ENCODE data around the gene CACTIN. TPM values are rescaled to one million over a fixed set of nuclear protein-coding genes. Genes with fewer than 3 reads are reported as not detected.
"Not testable (repeated sequence)": the region's sequence is repeated elsewhere in the genome, so short reads cannot be mapped to it uniquely, and the experiment has no call there.

CACTIN gene
- total RNA-seq, 1 donor from 2014 or later, result 12.5 TPM

DNA sequence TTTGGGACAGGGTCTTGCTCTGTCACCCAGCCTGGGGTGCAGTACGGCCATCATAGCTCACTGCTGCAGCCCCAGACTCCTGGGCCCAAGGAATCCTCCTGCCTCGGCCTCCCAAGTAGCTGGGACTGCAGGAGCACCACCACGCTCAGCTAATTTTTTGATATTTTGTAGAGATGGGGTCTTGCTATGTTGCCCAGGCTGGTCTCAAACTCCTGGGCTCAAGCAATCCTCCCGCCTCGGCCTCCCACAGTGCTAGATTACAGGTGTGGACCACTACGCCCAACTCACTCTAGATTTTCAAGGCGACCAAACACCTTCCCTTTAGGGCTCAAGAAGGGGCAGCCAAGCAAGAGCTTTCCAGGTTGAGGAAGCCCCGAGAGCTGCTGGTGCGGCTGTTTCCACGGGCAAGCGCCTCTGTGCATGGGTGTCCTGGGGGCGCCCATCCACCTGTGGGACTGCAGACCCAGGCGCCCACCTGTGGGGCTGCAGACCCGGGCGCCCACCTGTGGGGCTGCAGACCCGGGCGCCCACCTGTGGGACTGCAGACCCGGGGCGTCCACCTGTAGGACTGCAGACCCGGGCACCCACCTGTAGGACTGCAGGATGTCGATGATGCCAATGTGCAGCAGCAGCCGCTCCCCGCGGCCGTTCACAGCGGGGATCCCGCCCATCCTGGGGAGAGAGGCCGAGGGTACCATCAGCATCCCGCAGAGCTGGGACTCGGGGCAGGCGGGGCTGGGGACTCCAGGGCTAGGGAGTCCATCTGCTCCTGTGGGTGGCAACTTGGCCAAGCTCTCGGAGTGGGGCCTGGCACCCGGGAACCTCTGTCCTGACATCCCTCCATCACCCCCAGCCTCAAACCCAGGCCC is 21.7 kb upstream of the CACTIN start:
- no peak for DNase-seq (ENCODE audit: low spot score)
- no peak for ATAC-seq

DNA sequence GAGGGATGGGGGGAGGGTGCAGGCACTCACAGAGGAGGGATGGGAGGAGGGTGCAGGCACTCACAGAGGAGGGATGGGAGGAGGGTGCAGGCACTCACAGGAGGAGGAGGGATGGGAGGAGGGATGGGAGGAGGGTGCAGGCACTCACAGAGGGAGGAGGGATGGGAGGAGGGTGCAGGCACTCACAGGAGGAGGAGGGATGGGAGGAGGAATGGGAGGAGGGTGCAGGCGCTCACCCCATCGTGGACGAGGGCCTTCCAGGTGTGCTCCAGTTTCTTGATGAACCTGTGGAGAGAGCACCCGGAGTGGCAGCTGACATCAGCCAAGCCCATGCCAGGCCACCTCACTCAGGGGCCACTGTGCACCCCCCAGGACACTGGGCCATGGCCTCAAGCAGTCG is 20.5 kb upstream of the CACTIN start:
- not testable (repeated sequence) for ATAC-seq; DNase-seq (ENCODE audit: low spot score)

DNA sequence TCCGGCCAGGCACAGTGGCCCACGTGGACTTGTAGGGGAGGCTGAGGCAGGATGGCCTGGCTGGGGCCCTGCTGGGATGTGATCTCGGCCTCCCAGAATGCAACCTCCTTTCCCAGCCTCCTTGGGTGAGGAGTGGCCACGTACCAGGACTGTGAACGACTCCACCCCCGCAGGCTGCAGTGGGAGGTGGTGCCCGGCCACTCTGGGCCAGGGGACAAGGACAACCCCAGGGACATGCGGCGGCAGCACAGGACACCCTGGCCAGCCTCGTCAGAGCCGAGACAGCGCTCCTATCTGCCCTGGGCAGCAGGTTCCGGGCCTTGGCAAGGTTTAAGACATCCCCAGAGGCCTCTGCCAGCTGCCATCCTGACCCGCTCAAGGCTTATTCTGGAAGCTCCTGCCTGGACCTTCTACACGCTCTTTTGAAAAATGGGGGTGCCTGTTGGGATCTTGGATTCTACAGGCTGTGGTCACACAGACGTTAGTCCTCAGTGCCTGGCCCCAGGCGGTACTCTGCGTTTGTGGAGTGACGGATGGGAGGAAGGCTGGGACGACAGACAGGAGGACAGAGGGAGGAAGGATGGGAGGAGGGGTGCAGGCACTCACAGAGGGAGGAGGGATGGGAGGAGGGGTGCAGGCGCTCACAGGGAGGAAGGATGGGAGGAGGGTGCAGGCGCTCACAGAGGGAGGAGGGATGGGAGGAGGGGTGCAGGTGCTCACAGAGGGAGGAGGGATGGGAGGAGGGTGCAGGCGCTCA is 19.9 kb upstream of the CACTIN start:
- ATAC-seq, result no peak
- no peak for DNase-seq (ENCODE audit: low spot score)

DNA sequence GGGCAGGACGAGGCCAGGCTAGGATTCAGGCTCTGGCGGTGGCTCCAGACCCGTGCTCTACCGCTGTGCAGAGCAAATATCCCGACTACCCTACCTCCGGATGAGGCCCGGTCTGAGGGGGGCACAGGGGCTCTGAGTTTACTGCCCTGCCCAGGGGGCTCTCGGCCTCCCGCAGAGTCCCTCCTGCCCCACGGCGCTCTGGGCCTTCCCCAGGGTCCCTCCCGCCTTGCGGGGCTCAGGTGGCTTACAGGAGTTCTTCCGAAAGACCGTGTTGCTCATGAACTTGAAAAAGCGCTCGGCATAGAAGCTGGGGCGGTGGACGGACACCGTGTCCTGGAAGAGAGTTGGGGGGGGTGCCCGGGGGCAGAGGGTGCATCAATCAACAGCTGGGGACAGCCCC is 19.1 kb upstream of the CACTIN start:
- DNase-seq (ENCODE audit: low spot score), result no peak
- ATAC-seq, result no peak

DNA sequence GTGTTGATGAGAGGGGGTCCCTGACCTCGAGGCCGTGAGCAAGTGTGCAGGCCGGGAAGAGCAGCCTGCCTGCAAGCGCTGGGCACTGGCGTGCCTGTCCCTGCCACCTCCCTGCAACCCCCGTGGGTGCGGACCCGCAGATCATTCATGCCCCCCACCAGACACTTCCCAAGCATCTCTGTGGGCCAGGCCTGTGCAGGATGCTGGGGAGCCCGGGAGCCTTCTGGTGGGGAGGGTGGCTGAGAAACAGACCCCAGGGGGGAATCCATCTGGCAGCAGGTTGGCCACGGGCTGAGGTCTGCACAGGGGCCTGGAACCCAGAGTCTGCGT is 18.4 kb upstream of the CACTIN start:
- no peak for DNase-seq (ENCODE audit: low spot score)
- ATAC-seq, result peak; percentile 3

GRCh38 chr19:3644351-3645066 is 17.9 kb upstream of the CACTIN start:
- ATAC-seq, result peak; percentile 94
- DNase-seq (ENCODE audit: low spot score), result peak; percentile 97

- DNase-seq (ENCODE audit: low spot score), result no peak
- no peak for ATAC-seq
These were observed 17.2 kb upstream of the CACTIN start for GRCh38 chr19:3643674-3644313.

DNA sequence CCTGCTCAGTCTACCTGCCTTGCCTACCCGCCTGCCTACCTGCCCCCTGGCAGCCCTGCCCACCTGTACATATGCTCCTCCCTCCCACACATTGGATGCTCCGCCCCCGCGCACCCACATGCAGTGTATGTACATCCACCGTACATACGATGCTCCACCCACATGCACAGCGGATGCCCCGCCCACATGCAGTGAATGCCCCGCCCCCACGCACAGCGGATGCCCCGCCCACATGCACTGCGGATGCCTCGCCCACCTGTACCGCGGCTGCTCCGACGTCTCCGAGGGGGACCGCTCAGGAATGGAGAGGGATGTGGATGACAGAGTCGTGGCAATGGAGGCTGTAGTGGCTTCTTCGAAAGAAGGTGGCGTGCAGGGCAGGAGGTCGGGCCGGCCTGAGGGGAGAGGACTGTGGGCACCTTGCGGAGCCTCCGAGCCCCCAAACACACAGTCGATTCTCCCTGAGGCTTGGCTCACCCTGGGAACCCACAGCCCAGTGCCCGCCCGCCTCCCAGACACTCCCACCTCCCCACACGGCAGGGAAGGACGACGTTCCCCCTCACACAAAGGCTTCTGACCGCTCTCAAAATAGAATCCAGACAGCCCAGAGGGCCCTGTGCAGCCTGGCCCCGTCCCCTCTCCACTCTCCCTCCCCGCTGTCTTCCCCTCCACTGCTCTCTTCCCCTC is 16.5 kb upstream of the CACTIN start:
- ATAC-seq (no peak), DNase-seq (ENCODE audit: low spot score) (no peak)

DNA sequence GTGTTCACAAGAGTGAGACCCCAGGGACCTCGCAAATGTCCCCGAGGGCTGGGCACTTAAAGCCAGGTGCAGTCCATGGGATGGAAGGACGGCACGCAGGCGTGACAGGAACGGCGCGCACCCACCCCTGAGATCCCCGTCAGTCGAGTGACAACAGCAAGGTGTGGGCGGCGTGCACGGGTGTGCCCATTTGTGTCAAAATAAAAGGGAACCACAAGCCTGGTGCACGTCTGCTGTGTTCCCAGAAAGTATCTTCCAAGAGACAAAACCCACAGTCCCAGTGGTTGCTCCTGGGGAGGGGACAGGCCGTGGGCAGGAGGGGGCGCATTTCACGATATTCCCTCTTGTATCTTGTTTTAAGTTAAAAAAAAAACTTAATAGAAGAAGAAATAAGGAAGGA is 15.7 kb upstream of the CACTIN start:
- ATAC-seq, result no peak
- no peak for DNase-seq (ENCODE audit: low spot score)

DNA sequence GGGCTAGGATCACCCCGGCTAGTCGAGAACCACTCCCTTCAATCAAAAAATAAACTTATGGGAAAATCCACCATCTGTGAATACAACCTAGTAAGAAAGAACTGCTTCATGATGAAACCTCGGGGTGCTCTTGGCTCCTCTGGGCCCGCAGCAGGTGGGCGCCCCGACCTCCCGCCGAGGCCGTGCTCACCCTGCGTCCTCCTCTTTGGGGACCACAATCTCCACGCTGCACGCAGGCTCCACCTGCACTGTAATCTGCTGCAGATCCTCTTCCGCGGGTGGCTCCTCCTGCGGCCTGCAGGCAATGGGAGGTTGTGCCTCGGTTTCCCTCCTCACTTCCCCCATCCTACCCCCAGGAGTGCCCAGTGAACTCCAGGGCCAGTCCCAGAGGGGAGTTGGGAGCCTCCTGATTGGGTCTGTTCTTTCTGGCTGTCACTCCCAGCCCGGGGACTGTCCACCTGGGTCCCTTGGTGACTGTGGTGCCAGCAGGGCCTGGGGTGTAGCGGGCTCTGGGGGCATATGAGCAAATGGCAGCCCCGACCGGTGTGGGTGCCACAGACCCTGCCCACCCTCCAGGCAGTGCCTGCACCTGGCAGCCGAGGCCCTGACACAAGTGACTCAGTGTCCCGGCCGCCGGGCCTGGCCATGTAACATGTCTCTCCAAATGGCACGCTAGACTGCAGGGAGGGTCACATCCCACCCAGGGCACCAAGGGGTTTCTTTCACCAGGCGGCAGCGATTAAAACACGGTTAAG is 15.1 kb upstream of the CACTIN start:
- ATAC-seq (no peak), DNase-seq (ENCODE audit: low spot score) (no peak)

GRCh38 chr19:3639479-3639878 is 12.9 kb upstream of the CACTIN start:
- no peak for DNase-seq (ENCODE audit: low spot score)
- ATAC-seq, result no peak

DNA sequence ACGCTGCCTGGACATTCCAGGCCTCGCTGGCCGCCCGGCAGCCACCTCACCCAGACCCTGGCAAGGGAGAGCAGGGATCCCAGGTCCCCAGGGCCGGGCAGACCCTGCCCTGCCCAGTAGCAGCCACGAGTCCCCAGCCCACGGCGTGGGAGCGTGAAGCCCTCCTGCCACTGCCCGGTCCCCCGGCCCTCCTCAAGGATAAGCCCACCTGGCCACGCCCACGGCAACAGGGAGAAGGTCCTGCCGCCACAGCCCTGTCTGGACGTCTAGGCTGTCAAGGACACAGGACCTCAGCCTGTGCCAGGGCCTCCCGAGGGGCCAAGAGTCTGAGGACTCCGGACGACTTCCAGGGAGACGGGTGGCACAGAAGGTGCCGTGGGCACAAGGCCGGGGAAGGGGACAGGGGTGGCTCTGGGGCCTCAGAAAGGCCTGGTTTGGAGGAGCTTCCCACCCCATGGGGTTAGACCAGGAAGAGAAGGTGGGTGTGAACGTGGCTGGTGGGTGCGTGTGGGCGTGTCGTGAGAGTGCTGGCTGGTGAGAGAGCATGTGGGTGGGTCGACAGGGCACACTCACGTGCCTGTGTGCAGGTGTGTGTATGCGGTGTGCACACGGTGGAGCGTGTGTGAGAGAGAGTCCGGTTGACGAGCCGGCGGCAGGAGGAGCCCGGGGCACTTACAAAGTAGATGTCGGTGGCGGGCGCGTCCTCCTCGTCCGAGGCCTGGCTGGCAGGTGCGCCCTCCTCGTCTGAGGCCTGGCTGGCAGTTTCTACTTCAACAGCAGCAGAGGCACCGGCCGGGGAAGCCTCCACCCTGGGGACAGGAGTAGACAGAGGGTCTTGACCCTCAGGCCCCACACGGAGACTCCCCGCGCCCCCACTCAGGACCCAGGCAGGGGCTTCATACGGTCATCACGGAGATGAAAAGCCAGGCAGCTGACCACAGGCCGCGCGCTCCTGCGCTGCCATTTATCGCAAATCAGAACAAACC is 11.9 kb upstream of the CACTIN start:
- DNase-seq (ENCODE audit: low spot score) (no peak), ATAC-seq (no peak)

- no peak for ATAC-seq
- no peak for DNase-seq (ENCODE audit: low spot score)
These were observed 11.0 kb upstream of the CACTIN start for GRCh38 chr19:3637621-3638020.

DNA sequence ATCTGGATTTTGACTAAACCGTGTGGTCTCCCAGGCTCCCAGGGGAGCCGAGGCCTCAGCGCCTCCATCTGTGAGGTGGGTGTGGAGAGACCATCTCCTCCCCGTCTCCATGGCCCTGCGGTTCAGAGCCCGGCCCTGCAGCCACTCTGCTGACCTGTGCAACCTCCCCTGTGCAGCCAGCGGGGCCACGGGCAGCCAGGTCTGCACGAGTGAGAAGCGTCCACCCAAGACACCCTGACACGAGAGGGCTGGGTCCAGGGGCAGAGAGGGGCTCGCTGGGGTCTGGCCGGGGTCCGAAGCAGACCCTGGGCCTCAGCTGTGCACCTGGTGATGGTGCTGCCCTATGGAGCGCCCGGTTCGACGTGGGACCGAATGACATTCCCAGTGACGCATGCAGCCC is 10.4 kb upstream of the CACTIN start:
- ATAC-seq, result no peak
- no peak for DNase-seq (ENCODE audit: low spot score)

DNA sequence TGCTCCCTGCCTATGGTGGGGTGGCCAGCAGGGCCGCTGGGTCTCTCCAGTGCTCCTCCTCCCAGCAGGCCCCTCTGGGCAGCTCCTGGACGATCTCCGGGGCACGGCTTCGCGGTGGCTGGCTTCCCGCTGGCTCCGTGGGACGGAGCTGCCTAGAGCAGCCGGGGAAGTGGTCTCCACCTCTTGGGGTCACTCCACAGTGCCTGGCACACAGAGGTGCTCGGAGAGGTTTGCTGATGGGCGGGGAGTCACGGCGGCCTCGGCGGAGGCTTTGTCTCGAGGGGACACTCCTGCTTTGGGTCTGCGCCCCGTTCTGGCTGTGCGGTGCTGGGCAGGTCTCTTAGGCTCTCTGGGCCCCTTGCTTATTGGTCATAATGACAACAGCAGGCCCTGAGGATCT is 9.9 kb upstream of the CACTIN start:
- DNase-seq (ENCODE audit: low spot score), result no peak
- no peak for ATAC-seq

GRCh38 chr19:3634496-3635045 is 8.0 kb upstream of the CACTIN start:
- DNase-seq (ENCODE audit: low spot score), result no peak
- no peak for ATAC-seq

GRCh38 chr19:3633559-3633988 is 7.0 kb upstream of the CACTIN start:
- DNase-seq (ENCODE audit: low spot score) (no peak), ATAC-seq (no peak)
